IPS-20b (cell line): Measurements from ENCODE around the gene CFAP77.

Experiments
- H3K27ac ChIP-seq: one replicate; pipeline ENCODE4 v1.5.1; 2013; ENCODE audit warnings: low read length
- H3K27me3 ChIP-seq: 2 replicates; pipeline ENCODE4 v1.6.1; 2013; ENCODE audit warnings: mild to moderate bottlenecking, low read length, inconsistent platforms; ENCODE audit not compliant: insufficient read depth
- H3K36me3 ChIP-seq: 2 replicates; pipeline ENCODE4 v1.6.1; 2013; ENCODE audit warnings: low read depth, mild to moderate bottlenecking, inconsistent platforms, low read length, moderate library complexity; ENCODE audit not compliant: insufficient read depth
- H3K4me1 ChIP-seq: 2 replicates; pipeline ENCODE4 v1.6.1; 2013; ENCODE audit warnings: mild to moderate bottlenecking, control low read depth, inconsistent platforms, low read length, moderate library complexity; ENCODE audit not compliant: insufficient read depth
- H3K4me3 ChIP-seq: 2 replicates; pipeline ENCODE4 v1.5.1; 2013; ENCODE audit warnings: mild to moderate bottlenecking, low read length, inconsistent platforms
- H3K9ac ChIP-seq: 2 replicates; pipeline ENCODE4 v1.6.1; 2013; ENCODE audit warnings: low read depth, mild to moderate bottlenecking, inconsistent platforms, low read length, moderate library complexity
- H3K9me3 ChIP-seq: 2 replicates; pipeline ENCODE4 v1.6.1; 2013; ENCODE audit warnings: mild to moderate bottlenecking, low read depth, low read length, inconsistent platforms; ENCODE audit not compliant: insufficient read depth

The CFAP77 gene

GRCh38 chr9:132499251-132499650, 89.2 kb downstream of the CFAP77 start:
- Histone ChIP-seq H3K27me3 (no peaks in the 10 kb centered on the region; the same call in 1 of the 2 replicates), H3K4me3 (no peak overlapping the region), H3K4me1 (no peaks in the 10 kb centered on the region), H3K36me3 (no peaks in the 10 kb centered on the region), H3K27ac (no peak overlapping the region), H3K9ac (no peak overlapping the region), H3K9me3 (peaks cover 4% of the 10 kb centered on the region)

- H3K4me1 ChIP-seq = no peaks in the 10 kb centered on the region; the same call in 1 of the 2 replicates
- H3K9me3 ChIP-seq = no peaks in the 10 kb centered on the region
- H3K36me3 ChIP-seq = no peaks in the 10 kb centered on the region
- H3K27me3 ChIP-seq = no peaks in the 10 kb centered on the region; the same call in 1 of the 2 replicates
- H3K9ac ChIP-seq = no peak overlapping the region
- no peak overlapping the region for H3K4me3 ChIP-seq
- H3K27ac ChIP-seq = no peak overlapping the region
Observed at GRCh38 chr9:132500193-132500592, 90.2 kb downstream of the CFAP77 start.

GRCh38 chr9:132502480-132502879, 92.5 kb downstream of the CFAP77 start:
- H3K4me1 ChIP-seq = no peaks in the 10 kb centered on the region; the same call in 1 of the 2 replicates
- H3K4me3 ChIP-seq = no peak overlapping the region
- no peak overlapping the region for H3K9ac ChIP-seq
- no peaks in the 10 kb centered on the region for H3K9me3 ChIP-seq
- H3K36me3 ChIP-seq = no peaks in the 10 kb centered on the region
- no peak overlapping the region for H3K27ac ChIP-seq
- peaks cover 5% of the 10 kb centered on the region; the same call in 1 of the 2 replicates for H3K27me3 ChIP-seq

- Histone ChIP-seq H3K27ac (no peak overlapping the region), H3K9ac (no peak overlapping the region), H3K9me3 (no peaks in the 10 kb centered on the region), H3K4me3 (no peak overlapping the region), H3K27me3 (peaks cover 5% of the 10 kb centered on the region; the same call in 1 of the 2 replicates), H3K36me3 (no peaks in the 10 kb centered on the region), H3K4me1 (no peaks in the 10 kb centered on the region; the same call in 1 of the 2 replicates)
Observed at GRCh38 chr9:132503116-132503515, 93.1 kb downstream of the CFAP77 start.

- H3K4me1 ChIP-seq = no peaks in the 10 kb centered on the region; the same call in 1 of the 2 replicates
- no peaks in the 10 kb centered on the region for H3K36me3 ChIP-seq
- H3K27ac ChIP-seq = no peak overlapping the region
- H3K9me3 ChIP-seq = no peaks in the 10 kb centered on the region
- peaks cover 5% of the 10 kb centered on the region; the same call in 1 of the 2 replicates for H3K27me3 ChIP-seq
- H3K4me3 ChIP-seq = no peak overlapping the region
- no peak overlapping the region for H3K9ac ChIP-seq
Observed at GRCh38 chr9:132504488-132504887, 94.5 kb downstream of the CFAP77 start.

- no peak overlapping the region for H3K9ac ChIP-seq
Observed at GRCh38 chr9:132505991-132506655, 96.1 kb downstream of the CFAP77 start.

GRCh38 chr9:132506977-132507669, 97.1 kb downstream of the CFAP77 start:
- Histone ChIP-seq H3K27me3 (peaks cover 5% of the 10 kb centered on the region; the same call in 1 of the 2 replicates), H3K4me1 (no peaks in the 10 kb centered on the region; the same call in 1 of the 2 replicates), H3K9me3 (no peaks in the 10 kb centered on the region), H3K27ac (no peak overlapping the region), H3K4me3 (no peak overlapping the region), H3K36me3 (no peaks in the 10 kb centered on the region), H3K9ac (no peak overlapping the region)

More at GRCh38 chr9:132505991-132506655, 96.1 kb downstream of the CFAP77 start:
- Histone ChIP-seq H3K4me1 (no peaks in the 10 kb centered on the region; the same call in 1 of the 2 replicates), H3K36me3 (no peaks in the 10 kb centered on the region), H3K27ac (no peak overlapping the region), H3K4me3 (no peak overlapping the region), H3K9me3 (no peaks in the 10 kb centered on the region), H3K27me3 (peaks cover 5% of the 10 kb centered on the region; the same call in 1 of the 2 replicates)

- peaks cover 5% of the 10 kb centered on the region; the same call in 1 of the 2 replicates for H3K27me3 ChIP-seq
- no peaks in the 10 kb centered on the region for H3K9me3 ChIP-seq
- no peak overlapping the region for H3K9ac ChIP-seq
- H3K27ac ChIP-seq = no peak overlapping the region
- H3K4me1 ChIP-seq = no peaks in the 10 kb centered on the region; the same call in 1 of the 2 replicates
- H3K36me3 ChIP-seq = no peaks in the 10 kb centered on the region
- H3K4me3 ChIP-seq = no peak overlapping the region
Observed at GRCh38 chr9:132507670-132508469, 97.9 kb downstream of the CFAP77 start.

GRCh38 chr9:132509928-132510874, 100.2 kb downstream of the CFAP77 start:
- Histone ChIP-seq H3K9ac (no peak overlapping the region), H3K4me3 (no peak overlapping the region), H3K4me1 (no peaks in the 10 kb centered on the region; the same call in 1 of the 2 replicates), H3K9me3 (no peaks in the 10 kb centered on the region), H3K27ac (no peak overlapping the region), H3K36me3 (no peaks in the 10 kb centered on the region), H3K27me3 (peaks cover 18% of the 10 kb centered on the region; the same call in 1 of the 2 replicates)

- Histone ChIP-seq H3K36me3 (no peaks in the 10 kb centered on the region), H3K9ac (no peak overlapping the region), H3K9me3 (no peaks in the 10 kb centered on the region), H3K27me3 (peaks cover 18% of the 10 kb centered on the region; the same call in 1 of the 2 replicates), H3K4me1 (no peaks in the 10 kb centered on the region), H3K4me3 (no peak overlapping the region), H3K27ac (no peak overlapping the region)
Observed at GRCh38 chr9:132511191-132511999, 101.4 kb downstream of the CFAP77 start.
